DND-41 (cell line): Measurements from ENCODE around the gene ICAM5.

ENCODE experiments used
- ATAC-seq: fragments of 200-7000 bp; cut with Tn5 transposase; 3 replicates; pipeline ENCODE4 v1.9.1; 2021; ENCODE audit warnings: low read depth; ENCODE audit not compliant: insufficient read depth
- DNase-seq: peaks from one replicate; pipeline ENCODE4 v3.0.0-alpha.2; 2020
- H2AFZ ChIP-seq: 2 replicates; pipeline ENCODE4 v1.6.0; 2012; ENCODE audit warnings: low read depth, low read length
- H3K27ac ChIP-seq: 2 replicates; pipeline ENCODE4 v1.5.1; 2012; ENCODE audit warnings: low read length, inconsistent platforms
- H3K27me3 ChIP-seq: fragments of 200-600 bp; sonication (generic); 2 replicates; pipeline ENCODE4 v1.6.0; 2012; ENCODE audit warnings: low read length, mild to moderate bottlenecking, inconsistent platforms; ENCODE audit not compliant: insufficient read depth, poor library complexity
- H3K36me3 ChIP-seq: 2 replicates; pipeline ENCODE4 v1.5.1; 2012; ENCODE audit warnings: low read length, inconsistent platforms; ENCODE audit not compliant: insufficient read depth
- H3K4me1 ChIP-seq: 2 replicates; pipeline ENCODE4 v1.5.1; 2012; ENCODE audit warnings: mild to moderate bottlenecking, low read length; ENCODE audit not compliant: insufficient read depth
- H3K4me2 ChIP-seq: 2 replicates; pipeline ENCODE4 v1.6.0; 2012; ENCODE audit warnings: mild to moderate bottlenecking, moderate library complexity, low read length, inconsistent platforms; ENCODE audit not compliant: insufficient read depth
- H3K4me3 ChIP-seq, 2 experiments: fragments of 200-600 bp in 1 of 2; shearing (Covaris generic) in 1 of 2; 2 replicates each; pipeline ENCODE4 v1.5.1; 2012 to 2016; ENCODE audit warnings: inconsistent platforms in 2 of 2, low read length in 2 of 2, mild to moderate bottlenecking in 2 of 2, low read depth in 1 of 2, moderate library complexity in 1 of 2
- H3K79me2 ChIP-seq: 2 replicates; pipeline ENCODE4 v1.6.0; 2012; ENCODE audit warnings: low read length, inconsistent platforms; ENCODE audit not compliant: insufficient read depth
- H3K9ac ChIP-seq: 2 replicates; pipeline ENCODE4 v1.6.0; 2012; ENCODE audit warnings: low read depth, mild to moderate bottlenecking, inconsistent platforms, low read length, moderate library complexity
- H3K9me3 ChIP-seq: 2 replicates; pipeline ENCODE4 v1.5.1; 2012; ENCODE audit warnings: low read length, moderate library complexity, mild to moderate bottlenecking, inconsistent platforms; ENCODE audit not compliant: insufficient read depth, severe bottlenecking
- H4K20me1 ChIP-seq: 2 replicates; pipeline ENCODE4 v1.6.0; 2012; ENCODE audit warnings: low read length; ENCODE audit not compliant: insufficient read depth
- CTCF ChIP-seq: IDR thresholded peaks from 2 replicates; pipeline ENCODE4 v1.5.1; 2012; ENCODE audit warnings: borderline replicate concordance, low read length, moderate library complexity, mild to moderate bottlenecking; ENCODE audit not compliant: poor library complexity, severe bottlenecking; ENCODE audit errors: extremely low read depth
- EZH2 ChIP-seq: IDR thresholded peaks from 3 replicates; pipeline ENCODE4 v1.6.1; 2012; ENCODE audit warnings: borderline replicate concordance, low read depth, mild to moderate bottlenecking, moderate library complexity, low read length, inconsistent platforms; ENCODE audit not compliant: severe bottlenecking

Gene ICAM5

GRCh38 chr19:10254244-10254643 lies 35.5 kb upstream of the ICAM5 start:
- Histone ChIP-seq H3K27ac (no peak overlapping the region), H4K20me1 (peaks cover 17% of the 10 kb centered on the region; the same call in 1 of the 2 replicates), H3K9ac (no peak overlapping the region), H3K79me2 (peaks cover 24% of the 10 kb centered on the region), H2AFZ (no peak overlapping the region), H3K4me1 (peaks cover 31% of the 10 kb centered on the region), H3K9me3 (no peaks in the 10 kb centered on the region), H3K4me2 (no peak overlapping the region), H3K4me3 (no peak overlapping the region; a peak in 1 of 4 replicates), H3K27me3 (no peaks in the 10 kb centered on the region), H3K36me3 (peaks cover 52% of the 10 kb centered on the region)
- TF ChIP-seq EZH2 = no peak
- TF ChIP-seq CTCF = no peak
- no peak for DNase-seq
- ATAC-seq = no peak

- peaks cover 53% of the 10 kb centered on the region for H3K36me3 ChIP-seq
- no peak overlapping the region for H3K4me3 ChIP-seq
- H3K4me1 ChIP-seq = peaks cover 31% of the 10 kb centered on the region
- H3K9me3 ChIP-seq = no peaks in the 10 kb centered on the region
- H3K9ac ChIP-seq = no peak overlapping the region
- no peak overlapping the region for H3K4me2 ChIP-seq
- H4K20me1 ChIP-seq = peaks cover 17% of the 10 kb centered on the region; the same call in 1 of the 2 replicates
- no peaks in the 10 kb centered on the region for H3K27me3 ChIP-seq
- no peak for ATAC-seq
- no peak overlapping the region for H3K27ac ChIP-seq
- H2AFZ ChIP-seq = no peak overlapping the region
- DNase-seq = no peak
- peaks cover 24% of the 10 kb centered on the region for H3K79me2 ChIP-seq
- TF ChIP-seq EZH2 = no peak
- TF ChIP-seq CTCF = no peak
Measured at GRCh38 chr19:10255358-10255757, 34.4 kb upstream of the ICAM5 start.

GRCh38 chr19:10256551-10256950 lies 33.2 kb upstream of the ICAM5 start:
- peaks cover 53% of the 10 kb centered on the region for H3K36me3 ChIP-seq
- H3K27me3 ChIP-seq = no peaks in the 10 kb centered on the region
- H3K79me2 ChIP-seq = peaks cover 24% of the 10 kb centered on the region
- H3K9ac ChIP-seq = no peak overlapping the region
- no peak for DNase-seq
- H3K4me3 ChIP-seq = no peak overlapping the region
- TF ChIP-seq CTCF = no peak
- no peak for TF ChIP-seq EZH2
- H3K27ac ChIP-seq = no peak overlapping the region
- no peak overlapping the region for H3K4me2 ChIP-seq
- H4K20me1 ChIP-seq = peaks cover 17% of the 10 kb centered on the region; the same call in 1 of the 2 replicates
- peaks cover 20% of the 10 kb centered on the region for H3K4me1 ChIP-seq
- no peak for ATAC-seq
- H2AFZ ChIP-seq = no peak overlapping the region
- H3K9me3 ChIP-seq = no peaks in the 10 kb centered on the region
